K562 (cell line): ENCODE measurements around the gene RHOT1. TPM values are rescaled to one million over a fixed set of nuclear protein-coding genes. Genes with fewer than 3 reads are reported as not detected.

Experiments used
- ATAC-seq: fragments of 200-7000 bp; cut with Tn5 transposase; 3 replicates; pipeline ENCODE4 v1.9.1; 2020; ENCODE audit warnings: moderate library complexity
- BruUV-seq: library from RNA; stranded (reverse); fragments of 400-500 nt; replicated peaks from 2 replicates; lab custom pipeline; 2021; lab: Mats Ljungman, UMichigan
- CTCF ChIA-PET: fragments of 300-600 bp; formaldehyde crosslinking; extraction: SDS; loops from one replicate; lab custom pipeline; 2021; ENCODE audit warnings: low intra/inter-chr PET ratio; lab: Yijun Ruan, JAX
- POLR2A ChIA-PET: fragments of 300-600, 350-650 bp; sonication (Branson Sonifier 250); formaldehyde crosslinking; extraction: SDS; loops from one replicate; lab custom pipeline; 2021; ENCODE audit warnings: antibody characterized with exemption, inconsistent platforms; lab: Yijun Ruan, JAX
- DNase-seq, 4 experiments: peaks; one replicate each; pipeline versions ENCODE4 v3.0.0 to v3.0.0-alpha.2; 2011 to 2018; ENCODE audit warnings: low spot score in 3 of 4, mixed read lengths in 3 of 4; ENCODE audit errors: extremely low read depth in 1 of 4
- FAIRE-seq: peaks from 2 replicates; lab custom pipeline; 2011; peaks lifted over from hg19 to GRCh38; lab: Jason Lieb, UNC
- H2AFZ ChIP-seq: 2 replicates; pipeline ENCODE4 v1.6.0; 2011; ENCODE audit warnings: low read depth, low read length, control low read depth, inconsistent platforms
- H3K27ac ChIP-seq: fragments of 200-600 bp; 3 replicates; pipeline ENCODE4 v1.8.0; 2011; ENCODE audit warnings: low read depth, mild to moderate bottlenecking, control low read depth, inconsistent platforms, low read length, moderate library complexity, mixed read lengths; ENCODE audit errors: extremely low read depth
- H3K27me3 ChIP-seq, 2 experiments: fragments of 300-600 bp in 1 of 2; 2 replicates in 1 of 2; 3 replicates in 1 of 2; pipeline versions ENCODE4 v1.6.0 to v1.8.0; 2011; ENCODE audit warnings: inconsistent platforms in 2 of 2, low read length in 2 of 2, mild to moderate bottlenecking in 1 of 2, mixed read lengths in 1 of 2, moderate library complexity in 1 of 2; ENCODE audit not compliant: control insufficient read depth in 2 of 2, insufficient read depth in 2 of 2
- H3K36me3 ChIP-seq: fragments of 300-600 bp; 3 replicates; pipeline ENCODE4 v1.8.0; 2011; ENCODE audit warnings: mild to moderate bottlenecking, low read length, inconsistent platforms; ENCODE audit not compliant: control insufficient read depth, insufficient read depth
- H3K4me1 ChIP-seq, 2 experiments: fragments of 200-600 bp in 1 of 2; replicated peaks in 1 of 2; 2 replicates in 1 of 2; 3 replicates in 1 of 2; pipeline versions ENCODE4 v1.5.1 to v1.8.0; 2011; ENCODE audit warnings: inconsistent platforms in 2 of 2, low read length in 2 of 2, mild to moderate bottlenecking in 1 of 2, mixed read lengths in 1 of 2, moderate library complexity in 1 of 2; ENCODE audit not compliant: control insufficient read depth in 2 of 2, insufficient read depth in 2 of 2
- H3K4me2 ChIP-seq: 2 replicates; pipeline ENCODE4 v1.6.1; 2011; ENCODE audit warnings: low read length, control low read depth, inconsistent platforms, mixed read lengths; ENCODE audit not compliant: insufficient read depth
- H3K4me3 ChIP-seq: fragments of 200-600 bp; sonication (generic), shearing (Covaris generic); 2 replicates; pipeline ENCODE4 v1.5.1; 2016; ENCODE audit warnings: control low read depth, inconsistent platforms
- H3K79me2 ChIP-seq: fragments of 200-600 bp; 3 replicates; pipeline ENCODE4 v1.8.0; 2011; ENCODE audit warnings: low read length, inconsistent platforms; ENCODE audit not compliant: control insufficient read depth, insufficient read depth
- H3K9ac ChIP-seq, 2 experiments: 2 replicates each; pipeline versions ENCODE4 v1.6.0 to v1.6.1; 2011; ENCODE audit warnings: low read depth in 2 of 2, low read length in 2 of 2, control low read depth in 1 of 2, inconsistent platforms in 1 of 2, mild to moderate bottlenecking in 1 of 2, mixed read lengths in 1 of 2; ENCODE audit not compliant: insufficient read depth in 1 of 2
- H3K9me1 ChIP-seq: one replicate; pipeline ENCODE4 v1.6.0; 2011; ENCODE audit warnings: inconsistent platforms, mild to moderate bottlenecking, low read length, moderate library complexity; ENCODE audit not compliant: control insufficient read depth, insufficient read depth
- H3K9me3 ChIP-seq: replicated peaks from 2 replicates; pipeline ENCODE4 v1.5.1; 2011; ENCODE audit warnings: low read depth, low read length, inconsistent platforms; ENCODE audit not compliant: control insufficient read depth, insufficient read depth
- H4K20me1 ChIP-seq: replicated peaks from 2 replicates; pipeline ENCODE4 v1.6.1; 2011; ENCODE audit warnings: low read length, inconsistent platforms, mixed read lengths; ENCODE audit not compliant: control insufficient read depth, insufficient read depth
- E2F4 ChIP-seq: sonication (generic); formaldehyde crosslinking; IDR thresholded peaks from 2 replicates; pipeline ENCODE4 v1.8.0; 2022; ENCODE audit warnings: mild to moderate bottlenecking, low read depth, missing genetic modification reagents
- NFYB ChIP-seq: IDR thresholded peaks from 2 replicates; pipeline ENCODE4 v1.6.1; 2011; ENCODE audit warnings: mild to moderate bottlenecking, moderate library complexity; ENCODE audit not compliant: insufficient read length; ENCODE audit errors: extremely low read depth
- NKRF ChIP-seq: fragments of 450-650 bp; IDR thresholded peaks from 2 replicates; pipeline ENCODE4 v1.6.1; 2016; ENCODE audit warnings: borderline replicate concordance
- XRCC4 ChIP-seq: IDR thresholded peaks from one replicate; pipeline ENCODE4 v1.6.1; 2011; ENCODE audit not compliant: insufficient read depth, insufficient read length; ENCODE audit errors: extremely low read depth
- ZBTB1 ChIP-seq: sonication (generic); formaldehyde crosslinking; IDR thresholded peaks from 2 replicates; pipeline ENCODE4 v1.8.1; 2023; ENCODE audit warnings: missing genetic modification reagents, low read depth, mild to moderate bottlenecking, borderline replicate concordance
- ZNF212 ChIP-seq: fragments of 450-650 bp; formaldehyde crosslinking; IDR thresholded peaks from 2 replicates; pipeline ENCODE4 v1.4.0; 2020; ENCODE audit warnings: mild to moderate bottlenecking
- WGBS: fragments of 100-300 bp; shearing (Covaris generic); methylation state at CpG from one replicate; pipeline ENCODE4 v1.1.6; 2016; ENCODE audit warnings: low coverage, mixed read lengths; ENCODE audit not compliant: insufficient coverage; ENCODE audit errors: missing lambda C conversion rate; 5-methylcytosine and 5-hydroxymethylcytosine counted together
- in situ Hi-C: fragments of 300-500 bp; cut with MboI; formaldehyde crosslinking; loops from 4 replicates; pipeline ENCODE4 v1.15.0; 2018; ENCODE audit warnings: inconsistent platforms, mixed read lengths
- intact Hi-C: fragments of 100-400 bp; cut with micrococcal nuclease; formaldehyde crosslinking; loops from 2 replicates; pipeline ENCODE4 v1.14.2; 2022
- polyA plus RNA-seq, 8 experiments: library from polyadenylated mRNA; depleted of rRNA in 4 of 8; stranded (reverse) in 5 of 8; unstranded in 3 of 8; fragments of >200 nt; fragmentation: Nextera tagmentation in 2 of 8; fragmentation: Illumina TruSeq in 1 of 8; extraction: Ambion mirVana in 2 of 8; extraction: Trizol in 1 of 8; gene quantifications; 2 replicates each; pipeline versions ENCODE4 v1.2.1 to v1.2.3, GENCODE V29; 2011 to 2014; ENCODE audit warnings: inconsistent platforms in 1 of 8, missing spikeins in 1 of 8
- total RNA-seq, 7 experiments: library from RNA; depleted of rRNA in 6 of 7; stranded (reverse); fragments of >200 nt in 6 of 7; fragmentation: Illumina TruSeq in 2 of 7; extraction: Trizol in 2 of 7; gene quantifications; 2 replicates each; pipeline versions ENCODE4 v1.2.1 to v1.2.3, GENCODE V29; 2011 to 2021; ENCODE audit warnings: low replicate concordance in 1 of 7

Gene RHOT1
- total and polyA plus RNA-seq, 9 of the 15 experiments (the other 6 are each of a cell fraction or from before 2014, with no cell fraction given) = 23.0 to 101 (median 32.2) TPM

GRCh38 chr17:32258383-32259140 is 116.3 kb downstream of the RHOT1 start:
- peaks cover 14% of the 10 kb centered on the region; the same call in 1 of the 2 replicates for H4K20me1 ChIP-seq
- H3K4me2 ChIP-seq = no peak overlapping the region
- H3K9me1 ChIP-seq = peaks cover 4% of the 10 kb centered on the region
- H3K4me3 ChIP-seq = no peak overlapping the region
- CTCF ChIA-PET = no interaction called here
- H2AFZ ChIP-seq = no peak overlapping the region
- in situ Hi-C loops (no loop called here), intact Hi-C loops (loop anchor here (10.0 kb wide), 1 partner anchor 496 kb away; no protein-coding TSS in a partner anchor)
- no peak overlapping the region for H3K27ac ChIP-seq
- WGBS = 4% methylated on average over 15 of the region's 18 CpGs
- ATAC-seq = no peak
- TF ChIP-seq ZBTB1 (CRISPR knock-in tag) (no peak), NFYB (no peak), E2F4 (CRISPR knock-in tag) (no peak), ZNF212 (no peak), XRCC4 (no peak), NKRF (no peak)
- TF ChIP-seq, all 486 proteins: peak for 0
- no peaks in the 10 kb centered on the region for H3K79me2 ChIP-seq
- no peaks in the 10 kb centered on the region for H3K36me3 ChIP-seq
- DNase-seq = no peak
- H3K9ac ChIP-seq = no peak overlapping the region
- peaks cover 0 to 4% of the 10 kb centered on the region in 2 experiments; a peak in 2 of 5 replicates for H3K4me1 ChIP-seq
- POLR2A ChIA-PET = interaction anchor here (0.6 to 0.9 kb wide), 3 partner anchors 19 to 228 kb away, joined by 3 to 4 read pairs (median 4); partner anchors contain the start of gene CDK5R1
- no peaks in the 10 kb centered on the region for H3K9me3 ChIP-seq
- no peak for FAIRE-seq
- no TSS peak for BruUV-seq
- H3K27me3 ChIP-seq = peaks cover 57 to 73% of the 10 kb centered on the region in 2 experiments
